H9 (cell line): ENCODE measurements around the gene C16orf95. TPM values are rescaled to one million over a fixed set of nuclear protein-coding genes. Genes with fewer than 3 reads are reported as not detected.

Experiments
- DNase-seq: peaks from one replicate; pipeline ENCODE4 v3.0.0-alpha.2; 2017
- H2AFZ ChIP-seq: one replicate; pipeline ENCODE4 v1.6.1; 2013; ENCODE audit warnings: mild to moderate bottlenecking, low read length, control low read depth, moderate library complexity
- H2AK5ac ChIP-seq: 2 replicates; pipeline ENCODE4 v1.6.1; 2013; ENCODE audit warnings: low read length, control low read depth, mixed read lengths; ENCODE audit not compliant: insufficient read length
- H2BK120ac ChIP-seq: one replicate; pipeline ENCODE4 v1.6.1; 2013; ENCODE audit warnings: low read depth, mild to moderate bottlenecking, low read length, control low read depth, inconsistent platforms; ENCODE audit not compliant: poor library complexity, severe bottlenecking
- H2BK12ac ChIP-seq: 2 replicates; pipeline ENCODE4 v1.6.1; 2013; ENCODE audit warnings: low read length, control low read depth, mixed read lengths, low read depth; ENCODE audit not compliant: insufficient read length
- H2BK15ac ChIP-seq: 2 replicates; pipeline ENCODE4 v1.6.1; 2013; ENCODE audit warnings: low read depth, low read length, control low read depth
- H2BK20ac ChIP-seq: one replicate; pipeline ENCODE4 v1.6.1; 2013; ENCODE audit warnings: low read depth, mild to moderate bottlenecking, low read length, control low read depth, inconsistent platforms; ENCODE audit not compliant: poor library complexity, severe bottlenecking
- H2BK5ac ChIP-seq: 2 replicates; pipeline ENCODE4 v1.6.1; 2013; ENCODE audit warnings: low read length, control low read depth, mixed read lengths; ENCODE audit not compliant: insufficient read length
- H3K14ac ChIP-seq: 2 replicates; pipeline ENCODE4 v1.6.1; 2013; ENCODE audit warnings: low read length, control low read depth; ENCODE audit not compliant: insufficient read depth
- H3K18ac ChIP-seq: 2 replicates; pipeline ENCODE4 v1.6.1; 2013; ENCODE audit warnings: low read depth, mild to moderate bottlenecking, mixed read lengths, low read length, control low read depth; ENCODE audit not compliant: insufficient read length
- H3K23ac ChIP-seq: 2 replicates; pipeline ENCODE4 v1.6.1; 2013; ENCODE audit warnings: low read length, control low read depth, mixed read lengths, low read depth; ENCODE audit not compliant: insufficient read length
- H3K23me2 ChIP-seq: 2 replicates; pipeline ENCODE4 v1.6.1; 2013; ENCODE audit warnings: low read depth, mild to moderate bottlenecking, mixed read lengths, low read length, control low read depth; ENCODE audit not compliant: insufficient read length, poor library complexity, severe bottlenecking
- H3K27ac ChIP-seq: 2 replicates; pipeline ENCODE4 v1.5.1; 2013; ENCODE audit warnings: low read length, control low read depth, mixed read lengths, low read depth; ENCODE audit not compliant: insufficient read length
- H3K27me3 ChIP-seq: 2 replicates; pipeline ENCODE4 v1.6.1; 2013; ENCODE audit warnings: low read length, control low read depth, inconsistent platforms; ENCODE audit not compliant: insufficient read depth
- H3K4ac ChIP-seq: 2 replicates; pipeline ENCODE4 v1.6.1; 2013; ENCODE audit warnings: low read depth, mild to moderate bottlenecking, control low read depth, inconsistent platforms, low read length, moderate library complexity
- H3K4me1 ChIP-seq: 2 replicates; pipeline ENCODE4 v1.6.1; 2013; ENCODE audit warnings: low read length, control low read depth, inconsistent platforms; ENCODE audit not compliant: insufficient read depth
- H3K4me2 ChIP-seq: 2 replicates; pipeline ENCODE4 v1.6.1; 2013; ENCODE audit warnings: low read length, control low read depth, mixed read lengths; ENCODE audit not compliant: insufficient read length, insufficient read depth
- H3K56ac ChIP-seq: 2 replicates; pipeline ENCODE4 v1.6.1; 2013; ENCODE audit warnings: low read depth, mild to moderate bottlenecking, mixed read lengths, low read length, control low read depth; ENCODE audit not compliant: insufficient read length
- H3K79me1 ChIP-seq: 2 replicates; pipeline ENCODE4 v1.6.1; 2013; ENCODE audit warnings: low read depth, mild to moderate bottlenecking, moderate library complexity, low read length, control low read depth, inconsistent platforms; ENCODE audit not compliant: insufficient read depth, poor library complexity, severe bottlenecking
- H3K79me2 ChIP-seq: 2 replicates; pipeline ENCODE4 v1.6.1; 2013; ENCODE audit warnings: low read length, control low read depth, inconsistent platforms; ENCODE audit not compliant: insufficient read depth
- H3K9ac ChIP-seq: 2 replicates; pipeline ENCODE4 v1.6.1; 2013; ENCODE audit warnings: low read length, control low read depth, mixed read lengths; ENCODE audit not compliant: insufficient read length; ENCODE audit errors: extremely low read depth
- H3K9me3 ChIP-seq: one replicate; pipeline ENCODE4 v1.6.1; 2013; ENCODE audit warnings: low read depth, low read length, inconsistent platforms; ENCODE audit not compliant: control insufficient read depth
- H3T11ph ChIP-seq: one replicate; pipeline ENCODE4 v1.6.1; 2013; ENCODE audit warnings: mild to moderate bottlenecking, low read length, control low read depth, inconsistent platforms
- H4K20me1 ChIP-seq: one replicate; pipeline ENCODE4 v1.6.1; 2013; ENCODE audit not compliant: control insufficient read depth, insufficient read length, insufficient read depth
- H4K5ac ChIP-seq: 2 replicates; pipeline ENCODE4 v1.6.1; 2013; ENCODE audit warnings: low read depth, mild to moderate bottlenecking, mixed read lengths, low read length, control low read depth; ENCODE audit not compliant: insufficient read length
- H4K8ac ChIP-seq: replicated peaks from 2 replicates; pipeline ENCODE4 v1.6.1; 2013; ENCODE audit warnings: low read length, control low read depth, mixed read lengths, low read depth; ENCODE audit not compliant: insufficient read length
- H4K91ac ChIP-seq: 2 replicates; pipeline ENCODE4 v1.6.1; 2013; ENCODE audit warnings: low read depth, mild to moderate bottlenecking, moderate library complexity, mixed read lengths, low read length, control low read depth; ENCODE audit not compliant: insufficient read length
- H3K27ac Mint-ChIP-seq, 3 experiments: 2 replicates in 2 of 3; 3 replicates in 1 of 3; pipeline ENCODE4 v1.8.0; 2020 to 2021; ENCODE audit warnings: mixed read lengths in 3 of 3, mild to moderate bottlenecking in 1 of 3, moderate library complexity in 1 of 3
- H3K27me3 Mint-ChIP-seq: 2 replicates; pipeline ENCODE4 v1.8.0; 2021; ENCODE audit warnings: low read depth, mild to moderate bottlenecking, moderate library complexity, mixed read lengths
- H3K36me3 Mint-ChIP-seq, 3 experiments: 2 replicates in 2 of 3; 3 replicates in 1 of 3; pipeline ENCODE4 v1.8.0; 2020 to 2021; ENCODE audit warnings: low read depth in 3 of 3, mixed read lengths in 3 of 3; ENCODE audit not compliant: insufficient read depth in 1 of 3
- H3K4me1 Mint-ChIP-seq, 2 experiments: 2 replicates each; pipeline ENCODE4 v1.8.0; 2020; ENCODE audit warnings: mixed read lengths in 2 of 2
- H3K4me3 Mint-ChIP-seq, 2 experiments: 2 replicates in 1 of 2; 3 replicates in 1 of 2; pipeline ENCODE4 v1.8.0; 2020 to 2021; ENCODE audit warnings: mild to moderate bottlenecking in 2 of 2, mixed read lengths in 2 of 2, moderate library complexity in 1 of 2
- H3K9me3 Mint-ChIP-seq, 2 experiments: 2 replicates in 1 of 2; 3 replicates in 1 of 2; pipeline ENCODE4 v1.8.0; 2020; ENCODE audit warnings: mild to moderate bottlenecking in 2 of 2, mixed read lengths in 2 of 2, moderate library complexity in 1 of 2
- CTCF ChIP-seq: fragments of 200-600 bp; sonication (generic); conservative IDR thresholded peaks from 3 replicates; pipeline ENCODE4 v1.8.0; 2021; ENCODE audit warnings: antibody characterized with exemption, mild to moderate bottlenecking
- WGBS: extraction: QIAGEN DNeasy Blood & Tissue Kit; methylation state at CpG from one replicate; pipeline ENCODE4 v1.1.7; 2013; ENCODE audit warnings: missing lambda C conversion rate, low lambda C conversion rate, mixed read lengths; ENCODE audit not compliant: insufficient read length; ENCODE audit errors: extremely low coverage; 5-methylcytosine and 5-hydroxymethylcytosine counted together
- total RNA-seq: library from RNA; stranded (reverse); gene quantifications from 2 replicates; pipeline ENCODE4 v1.2.1, GENCODE V29; 2021

C16orf95 gene
- total RNA-seq, 1 experiment from 2014 or later, result 5.6 TPM

GRCh38 chr16:87330257-87330624 is 13.0 kb upstream of the C16orf95 start:
- no peak overlapping the region for H2BK5ac ChIP-seq
- H2BK20ac ChIP-seq, result no peak overlapping the region
- no peaks in the 10 kb centered on the region; the same call in 1 of the 2 replicates for H3K27me3 Mint-ChIP-seq
- no peak overlapping the region for H3T11ph ChIP-seq
- no peaks in the 10 kb centered on the region for H3K79me1 ChIP-seq
- no peak overlapping the region for H4K5ac ChIP-seq
- no peak for TF ChIP-seq CTCF
- no peak overlapping the region for H3K4me2 ChIP-seq
- H2BK12ac ChIP-seq, result no peak overlapping the region
- H2BK15ac ChIP-seq, result no peak overlapping the region
- no peaks in the 10 kb centered on the region for H3K4me1 Mint-ChIP-seq
- H3K56ac ChIP-seq, result no peak overlapping the region
- DNase-seq, result no peak
- no CpG with 5 or more reads among the region's 11 CpGs for WGBS
- no peak overlapping the region for H2AFZ ChIP-seq
- no peak overlapping the region for H3K23ac ChIP-seq
- H4K91ac ChIP-seq, result no peak overlapping the region
- H3K4me1 ChIP-seq, result no peaks in the 10 kb centered on the region
- H2BK120ac ChIP-seq, result no peak overlapping the region
- H3K14ac ChIP-seq, result no peak overlapping the region; the same call in 1 of the 2 replicates
- peaks cover 5 to 29% (median 24%) of the 10 kb centered on the region in 3 experiments for H3K36me3 Mint-ChIP-seq
- H3K4me3 Mint-ChIP-seq, result no peak overlapping the region
- H2AK5ac ChIP-seq, result no peak overlapping the region
- no peaks in the 10 kb centered on the region for H3K23me2 ChIP-seq
- no peak overlapping the region for H3K9ac ChIP-seq
- H3K9me3 ChIP-seq, result no peaks in the 10 kb centered on the region
- no peak overlapping the region for H4K8ac ChIP-seq
- H3K27ac Mint-ChIP-seq, result no peak overlapping the region
- no peaks in the 10 kb centered on the region for H3K79me2 ChIP-seq
- no peaks in the 10 kb centered on the region for H3K9me3 Mint-ChIP-seq
- no peak overlapping the region for H3K27ac ChIP-seq
- no peak overlapping the region for H3K4ac ChIP-seq
- no peaks in the 10 kb centered on the region for H4K20me1 ChIP-seq
- H3K18ac ChIP-seq, result no peak overlapping the region
- no peaks in the 10 kb centered on the region for H3K27me3 ChIP-seq
